CD1c-positive myeloid dendritic cell (primary cell): ENCODE measurements around the gene CCDC85A.

Experiments used
- DNase-seq: peaks from one replicate; pipeline ENCODE4 v3.0.0-alpha.2; 2016; ENCODE audit errors: extremely low spot score

The CCDC85A gene

GRCh38 chr2:56297671-56298070, 113.9 kb downstream of the CCDC85A start:
- DNase-seq: no peak

- no peak for DNase-seq
These were observed 115.4 kb downstream of the CCDC85A start for GRCh38 chr2:56299171-56299691.

GRCh38 chr2:56309626-56310170, 125.9 kb downstream of the CCDC85A start:
- no peak for DNase-seq

- no peak for DNase-seq
These were observed 129.7 kb downstream of the CCDC85A start for GRCh38 chr2:56313500-56313921.

GRCh38 chr2:56314371-56314770, 130.6 kb downstream of the CCDC85A start:
- DNase-seq: no peak

- DNase-seq: no peak
These were observed 131.0 kb downstream of the CCDC85A start for GRCh38 chr2:56314796-56315195.

GRCh38 chr2:56315376-56315775, 131.6 kb downstream of the CCDC85A start:
- DNase-seq: no peak

- no peak for DNase-seq
These were observed 132.2 kb downstream of the CCDC85A start for GRCh38 chr2:56316011-56316410.

- no peak for DNase-seq
These were observed 134.4 kb downstream of the CCDC85A start for GRCh38 chr2:56318147-56318546.

GRCh38 chr2:56325661-56326345, 142.0 kb downstream of the CCDC85A start:
- DNase-seq: no peak

- no peak for DNase-seq
These were observed 142.6 kb downstream of the CCDC85A start for GRCh38 chr2:56326346-56326741.

GRCh38 chr2:56331810-56332209, 148.0 kb downstream of the CCDC85A start:
- no peak for DNase-seq

GRCh38 chr2:56333812-56334485, 150.2 kb downstream of the CCDC85A start:
- DNase-seq: no peak

- no peak for DNase-seq
These were observed 150.8 kb downstream of the CCDC85A start for GRCh38 chr2:56334622-56335021.

- DNase-seq: no peak
These were observed 151.3 kb downstream of the CCDC85A start for GRCh38 chr2:56335101-56335500.

GRCh38 chr2:56337342-56337741, 153.6 kb downstream of the CCDC85A start:
- DNase-seq: no peak

- DNase-seq: no peak
These were observed 154.4 kb downstream of the CCDC85A start for GRCh38 chr2:56338232-56338631.

- DNase-seq: no peak
These were observed 161.0 kb downstream of the CCDC85A start for GRCh38 chr2:56344771-56345170.

GRCh38 chr2:56347881-56348280, 164.1 kb downstream of the CCDC85A start:
- DNase-seq: no peak

GRCh38 chr2:56348392-56349210, 164.8 kb downstream of the CCDC85A start:
- no peak for DNase-seq

GRCh38 chr2:56357655-56358295, 174.0 kb downstream of the CCDC85A start:
- DNase-seq: no peak

- DNase-seq: no peak
These were observed 178.1 kb downstream of the CCDC85A start for GRCh38 chr2:56361844-56362243.
